Measurements from ENCODE around the gene SART3.
"Not testable (repeated sequence)": the region's sequence is repeated elsewhere in the genome, so short reads cannot be mapped to it uniquely, and the experiment has no call there.

Gene SART3

DNA sequence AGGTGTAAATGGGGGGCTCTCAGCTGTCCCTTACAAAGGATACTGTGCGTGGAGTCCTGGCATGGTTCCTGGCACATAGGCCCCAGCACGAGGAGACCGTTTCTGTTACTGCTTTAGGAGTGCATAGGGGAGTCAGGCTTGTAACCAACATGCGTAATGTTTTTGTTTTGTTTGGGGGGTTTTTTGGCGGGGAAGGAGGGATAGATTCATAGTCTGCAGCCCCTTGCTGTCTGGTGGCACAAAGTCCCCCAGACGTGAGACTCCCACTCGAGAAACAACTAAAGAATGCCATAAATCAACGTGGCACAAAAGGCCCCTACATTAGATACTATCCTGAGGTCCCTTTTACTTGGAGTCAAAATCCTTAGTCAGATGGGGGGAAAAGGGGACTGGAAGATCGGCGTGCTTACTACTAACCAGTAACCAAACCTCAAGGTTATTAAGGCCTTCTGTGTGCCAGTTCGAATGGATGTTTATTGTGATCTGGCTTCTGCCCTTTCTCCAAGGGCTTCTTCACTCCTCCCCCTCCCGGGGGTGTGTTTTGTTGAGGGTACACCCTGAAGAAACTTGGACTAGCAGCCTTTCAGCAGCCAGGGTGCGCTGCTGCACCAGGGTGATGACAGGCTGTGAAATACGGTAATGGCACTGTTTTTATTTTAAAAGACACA is 2.3 kb upstream of the SART3 start:
- peak; percentile 71 for DNase-seq (ENCODE audit: low read depth)

DNA sequence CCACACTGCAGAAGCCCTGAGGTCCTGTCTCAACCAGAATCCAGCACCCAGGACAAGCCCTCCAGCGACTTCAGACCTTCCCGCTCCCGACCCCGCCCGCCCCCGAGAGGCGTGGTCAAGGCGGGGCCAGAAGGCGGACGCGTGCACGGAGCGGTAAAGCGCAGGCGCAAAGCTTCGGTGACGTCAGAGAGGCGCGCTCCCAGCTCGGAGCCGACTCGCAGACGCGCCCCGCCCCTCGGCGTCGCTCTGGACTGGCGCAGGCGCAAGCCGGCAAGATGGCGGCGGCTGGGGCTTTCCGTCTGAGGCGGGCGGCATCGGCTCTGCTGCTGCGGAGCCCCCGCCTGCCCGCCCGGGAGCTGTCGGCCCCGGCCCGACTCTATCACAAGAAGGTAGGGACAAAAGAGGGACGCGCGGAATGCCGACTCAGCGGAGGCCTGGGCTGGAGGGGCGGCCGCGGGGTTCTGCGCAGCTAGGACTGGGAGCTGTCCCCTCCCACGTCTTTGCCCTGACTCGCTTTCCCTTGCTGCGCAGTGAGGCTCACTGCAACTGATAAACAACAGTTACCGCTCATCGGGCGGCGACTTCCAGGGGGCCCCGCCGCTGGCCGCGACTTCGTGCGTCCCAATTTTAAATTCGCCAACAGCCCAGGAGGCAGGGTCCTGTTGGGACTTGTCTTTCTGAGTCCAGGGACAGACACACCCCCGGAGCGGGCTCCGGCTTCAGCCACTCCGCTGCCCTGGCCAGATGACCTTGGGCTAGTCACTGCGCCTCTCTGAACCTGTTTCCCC is 1.6 kb upstream of the SART3 start, which contains the start of gene ISCU:
ISCU (plus strand) TSS at position 249 of the 788 bp plus-strand sequence; CDS start at position 276, 27 bp downstream.
- DNase-seq (ENCODE audit: low read depth), result peak; percentile 100

DNA sequence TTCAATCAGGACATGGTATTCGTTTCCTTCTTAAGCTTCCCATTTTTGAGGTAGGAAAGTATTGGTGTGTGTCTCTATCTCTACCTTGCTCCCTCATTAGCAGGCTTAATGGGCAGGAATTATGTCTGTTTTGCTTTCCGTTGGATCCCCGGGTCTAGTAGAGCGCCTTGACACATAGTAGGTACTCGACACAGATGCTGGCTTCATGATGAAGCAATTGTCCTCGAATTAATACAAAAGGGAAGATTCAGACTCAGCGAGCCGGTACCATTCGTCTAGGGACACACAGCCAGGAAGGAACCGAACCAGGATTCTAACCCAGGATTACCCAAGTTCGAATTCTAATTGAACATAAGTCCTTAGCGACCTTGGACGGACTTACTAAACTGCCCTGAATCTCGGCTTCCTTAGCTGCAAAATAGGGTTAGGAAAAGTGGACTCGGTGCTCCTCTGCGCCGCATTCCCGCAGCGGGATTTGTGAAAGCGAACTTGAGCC is 927 bp upstream of the SART3 start:
- DNase-seq (ENCODE audit: low read depth), result no peak

DNA sequence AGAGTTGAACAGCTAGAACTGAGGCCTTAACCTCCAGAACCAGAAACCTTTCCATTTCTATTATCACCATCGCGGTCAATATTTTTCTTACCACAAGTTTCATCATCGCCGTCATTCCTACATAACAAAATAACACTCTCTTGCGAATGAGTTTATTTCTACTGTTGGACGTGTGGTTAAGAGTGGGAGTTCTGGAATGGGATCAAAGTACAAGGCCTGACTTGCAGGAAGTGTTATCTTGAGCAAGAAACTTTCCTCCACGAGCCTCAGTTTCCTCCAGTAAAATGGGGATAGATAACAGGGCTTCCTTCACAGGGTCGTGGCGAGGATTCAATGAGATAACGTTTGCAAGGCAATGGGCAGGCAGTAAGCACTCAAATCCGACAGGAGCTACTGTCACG is 652 bp downstream of the SART3 start:
- DNase-seq (ENCODE audit: low read depth), result no peak

DNA sequence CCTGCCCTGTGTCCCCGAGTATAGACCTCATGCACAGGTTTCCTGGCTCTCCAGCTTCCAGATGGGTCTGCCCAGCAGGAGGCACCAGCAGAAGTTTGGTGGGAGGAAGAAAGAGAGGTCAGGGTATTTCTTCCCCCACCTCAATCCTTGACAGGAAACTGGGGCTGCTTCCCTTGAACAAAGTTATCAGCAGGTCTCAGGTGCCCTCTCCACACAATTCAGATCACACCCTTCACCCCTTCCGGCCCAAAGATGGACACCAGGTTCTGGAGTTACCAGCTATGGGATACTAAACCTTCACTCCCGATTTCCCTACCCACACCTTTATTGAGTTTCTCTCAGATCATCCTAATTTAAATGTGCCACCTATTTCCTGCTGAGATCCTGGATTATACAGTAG is 1.2 kb downstream of the SART3 start:
- no peak for DNase-seq (ENCODE audit: low read depth)

DNA sequence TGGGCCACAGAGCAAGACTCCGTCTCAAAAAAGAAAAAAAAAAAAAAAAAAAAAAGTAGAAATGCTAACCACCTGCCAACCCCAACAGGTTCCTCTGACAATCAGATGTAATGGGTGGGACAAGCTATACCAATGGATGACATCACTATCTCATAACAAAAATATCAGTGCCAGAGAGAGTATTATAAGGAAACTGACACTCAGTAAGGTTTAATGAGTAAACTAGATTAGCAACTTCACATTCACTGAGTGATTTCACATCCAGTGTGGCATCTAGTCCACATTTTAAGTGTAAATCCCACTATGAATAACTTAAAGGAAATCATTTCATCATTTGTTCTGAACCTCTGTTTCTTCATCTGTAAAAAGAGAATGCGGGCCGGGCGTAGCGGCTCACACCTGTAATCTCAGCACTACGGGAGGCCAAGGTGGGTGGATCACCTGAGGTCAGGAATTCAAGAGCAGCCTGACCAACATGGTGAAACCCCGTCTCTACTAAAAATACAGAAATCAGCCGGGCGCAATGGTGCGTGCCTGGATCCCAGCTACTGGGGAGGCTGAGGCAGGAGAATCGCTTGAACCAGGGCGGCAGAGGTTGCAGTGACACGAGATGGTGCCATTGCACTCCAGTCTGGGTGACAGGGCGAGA is 1.8 kb downstream of the SART3 start:
- no peak for DNase-seq (ENCODE audit: low read depth)

DNA sequence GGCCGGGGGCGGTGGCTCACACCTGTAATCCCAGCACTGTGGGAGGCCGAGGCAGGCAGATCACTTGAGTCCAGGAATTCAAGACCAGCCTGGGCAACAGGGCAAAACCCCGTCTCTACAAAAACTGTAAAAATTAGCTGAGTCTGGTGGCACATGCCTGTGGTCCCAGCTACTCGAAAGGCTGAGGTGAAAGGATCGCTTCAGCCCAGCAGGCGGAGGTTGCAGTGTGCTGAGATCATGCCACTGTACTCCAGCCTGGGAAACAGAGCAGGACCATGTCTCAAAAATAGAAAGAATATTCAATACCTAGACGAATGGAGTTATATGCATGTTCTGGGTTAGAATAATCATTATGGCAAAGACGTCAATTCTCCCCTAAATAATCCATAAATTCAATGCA is 5.6 kb downstream of the SART3 start:
- DNase-seq (ENCODE audit: low read depth), result not testable (repeated sequence)

DNA sequence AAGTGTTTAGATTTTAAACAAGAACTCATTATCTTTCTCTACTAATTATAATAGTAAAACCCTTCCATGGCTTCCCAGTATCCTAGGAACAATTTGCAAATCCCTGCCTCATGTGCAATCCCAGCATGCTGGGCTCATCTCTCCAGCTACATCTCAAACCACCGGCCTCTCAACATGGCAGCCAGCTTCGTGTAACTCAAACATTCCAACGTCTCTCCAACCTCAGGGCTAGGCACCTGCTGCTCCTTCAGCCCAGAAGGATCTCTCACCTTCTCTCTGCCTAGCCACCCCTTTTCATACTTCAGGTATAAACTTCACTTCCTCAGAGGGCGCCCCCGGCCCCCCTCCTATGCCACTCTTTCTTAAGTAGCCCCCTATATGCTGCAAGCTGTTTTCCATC is 7.2 kb downstream of the SART3 start:
- no peak for DNase-seq (ENCODE audit: low read depth)

DNA sequence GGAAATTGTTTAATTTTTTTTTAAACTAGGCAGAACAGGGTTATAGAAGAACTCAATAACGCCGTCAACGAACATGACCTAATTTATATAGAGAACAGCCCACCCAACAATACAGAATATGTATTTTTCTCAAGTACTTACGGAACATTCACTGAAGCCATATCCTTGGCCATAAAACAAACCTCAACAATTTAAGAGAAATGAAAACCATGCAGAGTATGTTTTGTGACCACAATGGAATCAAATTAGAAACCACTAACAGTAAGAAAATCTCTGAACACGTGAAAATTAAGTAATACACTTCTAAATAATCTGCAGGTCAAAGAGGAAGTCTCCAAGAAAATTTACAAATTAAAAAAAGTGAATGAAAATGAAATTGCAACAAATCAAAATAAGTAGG is 9.4 kb downstream of the SART3 start:
- DNase-seq (ENCODE audit: low read depth), result no peak

DNA sequence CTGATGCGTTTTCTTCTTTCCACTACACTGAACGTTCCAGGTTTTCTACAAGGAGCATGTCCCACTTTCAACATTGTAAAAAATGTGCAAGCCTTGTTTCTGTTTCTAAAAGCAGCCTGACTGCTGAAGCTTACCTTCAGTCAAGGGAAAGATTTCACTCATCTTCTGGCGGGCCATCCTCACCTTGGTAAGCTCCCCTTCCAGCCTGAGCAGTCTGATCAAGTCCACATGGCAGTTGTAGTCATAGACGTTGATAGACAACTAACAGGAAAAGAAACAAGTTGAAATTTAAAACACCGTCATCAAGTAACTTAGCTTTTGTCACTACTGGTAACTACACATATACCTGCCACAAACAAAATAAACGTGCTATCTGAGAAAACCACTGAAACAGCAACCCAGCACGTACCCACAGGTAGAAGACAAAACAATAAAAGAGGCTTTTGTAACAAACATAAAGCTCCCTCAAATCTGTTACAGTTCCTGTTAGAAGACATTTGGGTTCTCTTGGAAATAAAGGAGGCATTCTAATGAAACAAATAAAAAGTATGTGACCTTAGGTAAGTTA is 11.9 kb downstream of the SART3 start:
- no peak for DNase-seq (ENCODE audit: low read depth)

DNA sequence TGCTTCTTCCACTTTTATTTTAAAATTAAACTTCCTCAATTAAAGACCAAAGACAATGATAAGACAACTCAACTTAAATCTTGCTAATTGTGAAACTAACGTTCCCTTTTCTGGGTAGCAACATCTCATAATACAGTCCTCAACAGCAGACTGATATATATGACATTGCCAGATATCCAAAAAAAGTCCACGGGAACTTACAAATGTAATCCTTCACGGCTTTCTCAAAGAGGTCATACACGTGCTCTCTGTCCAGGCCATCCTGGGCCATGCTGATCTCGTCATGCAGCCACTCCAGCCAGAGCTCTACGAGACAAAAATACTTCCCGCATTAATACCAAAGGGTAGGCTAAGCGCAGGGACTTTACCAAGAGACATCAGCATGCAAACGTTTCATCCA is 13.3 kb downstream of the SART3 start:
- no peak for DNase-seq (ENCODE audit: low read depth)

DNA sequence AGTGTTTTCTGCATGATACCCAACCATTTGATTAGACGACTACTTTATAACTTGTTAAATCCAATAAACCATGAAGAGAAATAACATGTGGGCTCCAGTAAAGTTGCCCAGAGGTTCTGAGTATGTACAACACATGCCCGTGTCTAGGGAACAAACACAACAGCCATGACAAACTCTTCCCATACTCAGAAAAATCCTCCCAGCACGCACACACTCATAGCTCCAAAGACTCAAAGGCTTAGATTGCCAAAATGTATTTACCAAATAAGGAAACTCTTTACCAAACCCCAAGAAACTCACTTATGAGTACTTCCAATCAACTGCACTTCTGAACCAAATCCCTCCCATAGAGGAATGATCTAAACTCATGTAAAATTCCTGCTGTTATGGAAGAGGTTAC is 17.3 kb downstream of the SART3 start:
- no peak for DNase-seq (ENCODE audit: low read depth)

DNA sequence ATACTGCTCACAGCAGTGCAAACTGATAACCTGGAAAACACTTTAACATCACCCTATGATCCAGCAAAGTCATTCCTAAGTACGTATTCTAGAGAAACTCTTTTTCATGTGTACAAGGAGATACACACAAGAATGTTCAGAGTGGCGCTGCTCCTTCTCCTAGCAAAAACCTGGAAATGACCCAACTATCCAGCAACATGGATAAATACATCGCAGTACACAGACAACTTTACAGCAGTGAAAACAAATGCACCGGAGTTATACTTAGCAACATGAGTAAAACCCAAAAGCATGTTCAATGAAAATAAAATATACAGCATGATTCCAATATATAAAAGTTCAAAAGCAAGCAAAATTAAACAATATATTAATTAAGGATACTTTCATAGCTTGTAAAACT is 18.7 kb downstream of the SART3 start:
- DNase-seq (ENCODE audit: low read depth), result no peak

DNA sequence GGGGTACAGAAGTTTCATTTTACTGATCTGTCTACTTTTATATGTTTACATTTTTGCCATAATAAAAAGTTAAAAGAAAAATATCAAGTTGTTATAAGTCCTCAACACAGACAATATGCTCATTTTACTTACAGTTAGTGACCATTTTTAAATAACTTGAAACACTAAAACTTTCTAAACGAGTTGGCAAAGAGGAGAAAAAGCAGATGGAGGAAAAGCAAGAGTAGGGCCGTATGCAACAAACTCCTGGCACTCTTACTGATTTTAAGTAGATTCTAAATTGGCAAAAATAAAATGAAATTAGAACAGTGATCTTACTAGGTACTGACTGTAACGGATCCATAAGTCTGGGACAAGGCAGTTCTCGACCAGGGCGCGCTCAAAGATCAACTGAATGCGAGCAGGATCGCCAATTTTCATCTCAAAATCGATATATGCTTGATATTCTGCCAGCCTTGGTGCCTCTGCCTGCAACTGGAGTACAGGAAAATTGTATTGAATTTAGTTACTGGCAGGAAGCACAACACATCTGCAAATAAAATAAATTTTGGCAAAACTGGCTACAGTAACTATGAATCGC is 22.3 kb downstream of the SART3 start:
- DNase-seq (ENCODE audit: low read depth), result no peak

DNA sequence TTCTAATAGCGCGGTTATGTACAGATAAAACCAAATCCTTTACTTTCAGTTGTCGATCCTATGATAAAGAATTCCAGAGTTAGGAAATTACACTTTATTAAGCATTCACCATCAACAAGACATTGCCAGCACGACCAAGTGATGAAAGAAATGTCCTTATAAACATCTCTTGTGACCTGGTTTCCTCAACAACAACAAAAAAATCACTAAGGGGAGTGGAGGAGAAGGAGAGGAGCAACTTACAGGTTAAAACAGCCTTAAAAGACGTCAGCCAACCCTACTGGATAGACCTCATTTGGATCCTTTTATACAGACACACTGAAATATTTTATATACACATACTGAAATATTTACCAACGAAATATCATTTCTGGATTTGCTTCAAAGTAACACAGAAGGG is 22.8 kb downstream of the SART3 start:
- DNase-seq (ENCODE audit: low read depth), result no peak

DNA sequence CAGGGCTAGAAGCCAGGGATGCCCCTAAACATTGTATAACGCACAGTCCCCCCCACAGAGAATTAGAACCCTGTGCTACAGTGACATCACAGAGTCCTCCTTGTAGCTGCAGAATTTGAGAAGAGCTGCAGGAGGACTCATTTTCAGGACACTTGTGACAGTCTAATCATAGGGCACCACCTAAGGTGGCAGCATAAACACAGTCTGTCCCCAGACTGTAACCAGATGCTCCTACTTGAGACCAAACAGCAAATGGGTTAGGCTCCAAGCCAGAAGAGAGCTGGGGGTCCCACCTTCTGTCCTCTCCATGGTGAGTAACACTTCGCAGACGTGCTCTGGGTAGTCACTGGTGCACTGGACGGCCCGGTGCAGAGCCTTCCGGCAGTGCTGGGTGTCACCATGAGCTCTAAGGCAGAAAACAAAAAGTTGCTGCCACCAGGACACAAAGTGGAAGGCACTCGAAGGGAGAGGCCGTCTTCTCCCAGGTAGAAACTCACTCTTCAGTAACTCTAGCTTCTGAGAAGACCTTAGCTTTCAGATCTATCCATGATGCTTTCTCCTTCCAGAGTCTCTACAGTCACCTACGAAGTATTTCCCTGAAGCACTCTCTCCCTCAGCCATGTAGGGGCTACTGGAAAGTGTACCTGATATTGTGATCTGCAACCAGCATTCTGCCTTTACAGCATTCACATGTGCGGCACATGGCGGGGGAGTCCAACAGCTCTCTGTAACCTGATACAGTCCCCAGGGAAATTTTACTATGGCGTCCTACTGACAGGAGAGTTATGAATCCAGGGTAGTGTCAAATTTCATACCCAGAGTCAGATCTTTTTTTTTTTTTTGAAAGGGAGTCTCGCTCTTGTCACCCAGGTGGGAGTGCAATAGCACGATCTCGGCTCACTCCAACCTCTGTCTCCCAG is 28.8 kb downstream of the SART3 start:
- DNase-seq (ENCODE audit: low read depth), result no peak

DNA sequence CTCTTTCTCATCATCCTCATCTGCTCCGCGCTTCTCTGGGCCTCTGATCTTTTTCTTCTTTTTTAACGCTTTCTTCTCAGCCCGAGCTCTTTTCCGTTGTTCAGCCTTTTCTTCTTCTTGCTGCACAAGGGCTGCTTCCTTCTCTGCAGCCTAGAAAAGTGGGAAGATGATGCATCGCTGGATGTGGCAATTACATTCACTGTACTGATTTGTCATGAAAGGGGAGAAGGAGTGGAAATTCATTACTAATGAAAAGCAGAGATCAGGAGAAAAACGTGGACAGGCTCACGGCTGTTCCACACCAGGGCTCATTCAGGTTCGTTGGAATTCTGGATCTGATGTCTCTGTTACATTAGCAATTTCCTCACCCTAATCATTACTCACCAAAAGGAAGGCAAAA is 30.8 kb downstream of the SART3 start:
- DNase-seq (ENCODE audit: low read depth), result no peak

DNA sequence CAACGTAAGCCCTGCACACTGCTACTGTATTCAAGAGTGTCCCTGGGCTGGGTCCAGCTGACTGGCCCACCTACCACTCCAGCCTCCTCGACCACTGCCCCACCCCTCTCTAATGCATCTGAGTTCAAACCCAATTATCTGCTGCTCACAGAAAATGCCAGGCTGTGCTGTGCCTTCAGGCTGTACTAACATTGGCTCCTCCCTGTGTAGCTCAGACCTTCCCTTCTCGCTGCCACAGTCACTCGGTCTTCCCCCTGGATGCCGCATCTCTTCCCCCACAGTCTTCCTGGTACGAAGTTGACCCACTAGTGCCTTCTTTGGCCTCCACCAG is 33.8 kb downstream of the SART3 start:
- DNase-seq (ENCODE audit: low read depth), result no peak

DNA sequence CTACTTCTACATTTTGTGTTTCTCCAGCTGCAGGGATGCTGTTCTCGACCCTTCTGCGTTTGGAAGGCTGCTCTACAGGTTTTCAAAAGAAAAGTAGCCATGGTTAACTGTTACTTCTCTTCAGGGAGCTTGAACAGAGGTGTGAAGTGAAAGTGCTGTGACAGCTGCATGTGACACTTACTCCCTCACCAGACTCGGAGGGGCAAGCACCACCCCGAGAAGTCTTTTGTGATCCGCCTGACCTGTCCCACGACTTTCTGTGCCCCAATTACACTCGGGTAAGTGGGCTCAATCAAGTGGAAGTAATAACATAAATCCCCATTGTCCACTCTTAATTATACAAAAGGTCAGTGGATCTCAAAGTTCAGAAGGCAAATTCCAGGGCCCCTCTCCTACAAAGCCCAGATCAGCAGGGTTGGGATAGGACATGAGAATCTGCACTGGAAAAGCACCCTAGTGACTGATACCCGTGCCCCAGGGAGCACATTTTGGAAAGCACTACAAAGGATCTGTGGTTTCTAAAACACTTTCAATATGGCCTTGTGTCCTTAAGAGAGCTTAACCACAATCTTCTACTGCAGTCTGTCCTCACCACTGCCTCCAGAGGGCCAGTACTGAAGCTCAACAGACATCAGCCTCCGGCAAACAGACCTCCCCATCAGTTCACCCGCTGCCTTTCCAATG is 34.3 kb downstream of the SART3 start:
- DNase-seq (ENCODE audit: low read depth), result no peak

DNA sequence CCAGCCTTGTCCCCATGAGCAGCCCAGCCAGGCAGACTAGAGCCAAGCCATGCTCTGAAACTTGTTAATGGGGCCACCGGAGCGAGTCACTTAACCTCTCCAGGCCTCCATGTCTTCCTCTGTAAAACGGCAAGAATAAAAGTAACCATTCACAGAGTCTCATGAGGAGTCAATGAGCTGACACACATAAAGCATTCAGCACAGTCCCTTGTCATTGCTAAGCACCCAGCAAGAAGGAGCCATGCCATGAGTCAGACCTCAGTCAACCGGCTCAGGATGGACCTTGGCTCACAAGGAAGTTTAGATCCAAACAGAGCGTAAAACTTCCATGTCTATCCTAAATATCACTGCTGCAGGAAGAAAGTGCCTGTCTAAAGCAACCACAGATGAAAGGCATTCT is 35.3 kb downstream of the SART3 start:
- no peak for DNase-seq (ENCODE audit: low read depth)

DNA sequence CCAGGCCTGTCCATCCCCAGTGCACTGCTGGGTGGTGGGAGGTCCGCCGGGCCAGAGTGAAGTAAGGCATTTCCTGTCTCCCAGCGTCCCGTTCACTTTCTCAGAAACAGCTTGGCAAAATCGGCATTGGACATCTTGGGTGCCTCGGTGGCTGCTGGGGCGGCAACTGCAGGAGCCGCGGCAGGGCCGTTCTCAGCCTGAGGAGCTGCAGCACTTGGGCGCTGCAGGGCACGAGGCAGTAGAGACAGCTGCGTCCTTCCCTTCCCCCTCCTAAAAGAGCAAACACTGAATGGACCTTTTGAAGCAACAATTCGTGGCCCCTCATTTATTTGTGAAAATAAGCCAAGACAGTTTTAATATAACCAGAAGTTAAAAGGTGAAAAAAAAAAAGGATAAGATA is 37.6 kb downstream of the SART3 start:
- no peak for DNase-seq (ENCODE audit: low read depth)
